IMR-90 (cell line): ENCODE results near the gene LRCH4. TPM values are rescaled to one million over a fixed set of nuclear protein-coding genes. Genes with fewer than 3 reads are reported as not detected.

Experiments
- ATAC-seq: fragments of 200-7000 bp; cut with Tn5 transposase; 2 replicates; pipeline ENCODE4 v1.9.1; 2020; ENCODE audit warnings: low read depth, mild to moderate bottlenecking, moderate library complexity
- BruUV-seq: library from RNA; stranded (reverse); fragments of 400-500 nt; replicated peaks from 2 replicates; lab custom pipeline; 2021; lab: Mats Ljungman, UMichigan
- CTCF ChIA-PET: fragments of 300-600 bp; formaldehyde crosslinking; extraction: SDS; loops from one replicate; lab custom pipeline; 2021; ENCODE audit warnings: antibody characterized with exemption; lab: Yijun Ruan, JAX
- POLR2A ChIA-PET: fragments of 300-600 bp; sonication (Branson Sonifier 250); formaldehyde crosslinking; loops from one replicate; lab custom pipeline; 2022; ENCODE audit warnings: antibody characterized with exemption; ENCODE audit not compliant: unreplicated experiment; lab: Charles Lee
- DNase-seq: peaks from one replicate; pipeline ENCODE4 v3.0.0; 2013
- H2AFZ ChIP-seq: replicated peaks from 2 replicates; pipeline ENCODE3; 2013; ENCODE audit warnings: low read length, mild to moderate bottlenecking; ENCODE audit not compliant: poor library complexity
- H2AK5ac ChIP-seq: 2 replicates; pipeline ENCODE4 v1.6.1; 2013; ENCODE audit warnings: low read depth, low read length, inconsistent platforms
- H2AK9ac ChIP-seq: replicated peaks from 2 replicates; pipeline ENCODE3; 2013; ENCODE audit warnings: mild to moderate bottlenecking, low read depth, low read length, moderate library complexity; ENCODE audit not compliant: poor library complexity
- H2BK120ac ChIP-seq: 2 replicates; pipeline ENCODE4 v1.6.1; 2013; ENCODE audit warnings: low read depth, low read length, inconsistent platforms
- H2BK15ac ChIP-seq: 3 replicates; pipeline ENCODE4 v1.6.1; 2013; ENCODE audit warnings: low read depth, low read length, inconsistent platforms
- H2BK20ac ChIP-seq: 2 replicates; pipeline ENCODE4 v1.6.1; 2013; ENCODE audit warnings: low read depth, mild to moderate bottlenecking, inconsistent platforms, low read length, moderate library complexity
- H2BK5ac ChIP-seq: 2 replicates; pipeline ENCODE4 v1.6.1; 2013; ENCODE audit warnings: mild to moderate bottlenecking, low read depth, low read length, inconsistent platforms; ENCODE audit not compliant: poor library complexity, severe bottlenecking
- H3K14ac ChIP-seq: replicated peaks from 2 replicates; pipeline ENCODE4 v1.6.1; 2013; ENCODE audit warnings: low read depth, low read length, inconsistent platforms
- H3K18ac ChIP-seq: 2 replicates; pipeline ENCODE4 v1.6.1; 2013; ENCODE audit warnings: low read depth, low read length, control low read depth
- H3K23ac ChIP-seq: 2 replicates; pipeline ENCODE4 v1.6.1; 2013; ENCODE audit warnings: low read depth, low read length, inconsistent platforms
- H3K27ac ChIP-seq: 2 replicates; pipeline ENCODE4 v1.5.1; 2013; ENCODE audit warnings: mild to moderate bottlenecking, control low read depth, low read length; ENCODE audit not compliant: insufficient read depth
- H3K27me3 ChIP-seq: 2 replicates; pipeline ENCODE4 v1.6.1; 2013; ENCODE audit warnings: low read length; ENCODE audit not compliant: control insufficient read depth, insufficient read depth
- H3K36me3 ChIP-seq: 2 replicates; pipeline ENCODE4 v1.6.1; 2013; ENCODE audit warnings: low read length, mixed read lengths; ENCODE audit not compliant: control insufficient read depth, insufficient read depth
- H3K4ac ChIP-seq: 2 replicates; pipeline ENCODE4 v1.6.1; 2013; ENCODE audit warnings: low read depth, low read length, inconsistent platforms
- H3K4me1 ChIP-seq: 2 replicates; pipeline ENCODE4 v1.6.1; 2013; ENCODE audit warnings: low read length, mixed read lengths; ENCODE audit not compliant: control insufficient read depth, insufficient read depth
- H3K4me2 ChIP-seq: 2 replicates; pipeline ENCODE4 v1.6.1; 2013; ENCODE audit warnings: low read depth, mild to moderate bottlenecking, control low read depth, low read length, moderate library complexity
- H3K4me3 ChIP-seq: 2 replicates; pipeline ENCODE4 v1.5.1; 2013; ENCODE audit warnings: low read depth, mild to moderate bottlenecking, control low read depth, low read length, moderate library complexity; ENCODE audit not compliant: insufficient read depth
- H3K56ac ChIP-seq: 2 replicates; pipeline ENCODE4 v1.6.1; 2013; ENCODE audit warnings: low read length, inconsistent platforms; ENCODE audit not compliant: insufficient read depth; ENCODE audit errors: extremely low read depth
- H3K79me1 ChIP-seq, 2 experiments: 2 replicates each; pipeline ENCODE4 v1.6.1; 2013; ENCODE audit warnings: low read length in 2 of 2, inconsistent platforms in 1 of 2, low read depth in 1 of 2
- H3K9ac ChIP-seq: 2 replicates; pipeline ENCODE4 v1.6.1; 2013; ENCODE audit warnings: low read depth, low read length, control low read depth
- H3K9me1 ChIP-seq: 2 replicates; pipeline ENCODE4 v1.6.1; 2013; ENCODE audit warnings: low read length, inconsistent platforms; ENCODE audit not compliant: insufficient read depth
- H3K9me3 ChIP-seq: 2 replicates; pipeline ENCODE4 v1.6.1; 2013; ENCODE audit warnings: low read length; ENCODE audit not compliant: control insufficient read depth, insufficient read depth
- H4K20me1 ChIP-seq: 2 replicates; pipeline ENCODE4 v1.6.1; 2013; ENCODE audit warnings: low read length, inconsistent platforms; ENCODE audit not compliant: insufficient read depth
- H4K5ac ChIP-seq: 2 replicates; pipeline ENCODE4 v1.6.1; 2013; ENCODE audit warnings: mild to moderate bottlenecking, low read depth, low read length, control low read depth
- H4K8ac ChIP-seq, 2 experiments: 2 replicates each; pipeline ENCODE4 v1.6.1; 2013; ENCODE audit warnings: low read depth in 2 of 2, low read length in 2 of 2, control low read depth in 1 of 2, inconsistent platforms in 1 of 2
- H4K91ac ChIP-seq: 2 replicates; pipeline ENCODE4 v1.6.1; 2013; ENCODE audit warnings: low read depth, low read length, inconsistent platforms; ENCODE audit not compliant: insufficient read depth
- BHLHE40 ChIP-seq: fragments of 150-350 bp; IDR thresholded peaks from 2 replicates; pipeline ENCODE4 v1.6.1; 2016; ENCODE audit warnings: mild to moderate bottlenecking, low read depth, low read length
- CHD1 ChIP-seq: IDR thresholded peaks from 2 replicates; pipeline ENCODE4 v1.6.1; 2012; ENCODE audit warnings: low read depth, low read length, improper control_type of control experiment
- CTCF ChIP-seq: conservative IDR thresholded peaks from 2 replicates; pipeline ENCODE4 v1.5.1; 2012; ENCODE audit warnings: mild to moderate bottlenecking, low read depth, low read length, improper control_type of control experiment
- ELK1 ChIP-seq: fragments of 150-350 bp; IDR thresholded peaks from 2 replicates; pipeline ENCODE4 v1.6.1; 2016; ENCODE audit warnings: low read depth, mild to moderate bottlenecking, low read length, moderate library complexity, borderline replicate concordance
- FOS ChIP-seq: fragments of 150-350 bp; IDR thresholded peaks from 2 replicates; pipeline ENCODE4 v1.6.1; 2016; ENCODE audit warnings: low read depth, low read length
- MAFK ChIP-seq: IDR thresholded peaks from 2 replicates; pipeline ENCODE4 v1.6.1; 2012; ENCODE audit warnings: low read depth, low read length, improper control_type of control experiment
- MAZ ChIP-seq: IDR thresholded peaks from 2 replicates; pipeline ENCODE4 v1.6.1; 2012; ENCODE audit warnings: low read depth, mild to moderate bottlenecking, low read length, improper control_type of control experiment, moderate library complexity, borderline replicate concordance
- MXI1 ChIP-seq: IDR thresholded peaks from 2 replicates; pipeline ENCODE4 v1.6.1; 2012; ENCODE audit warnings: low read depth, mild to moderate bottlenecking, low read length, moderate library complexity, borderline replicate concordance
- NFE2L2 ChIP-seq: fragments of 150-350 bp; IDR thresholded peaks from 2 replicates; pipeline ENCODE4 v1.6.1; 2016; ENCODE audit warnings: low read depth, mild to moderate bottlenecking, low read length
- POLR2A ChIP-seq: IDR thresholded peaks from 2 replicates; pipeline ENCODE4 v1.6.1; 2012; ENCODE audit warnings: mild to moderate bottlenecking, low read depth, low read length
- RAD21 ChIP-seq: IDR thresholded peaks from 2 replicates; pipeline ENCODE4 v1.6.1; 2012; ENCODE audit warnings: low read length, improper control_type of control experiment
- RCOR1 ChIP-seq: IDR thresholded peaks from 2 replicates; pipeline ENCODE4 v1.6.1; 2012; ENCODE audit warnings: mild to moderate bottlenecking, low read length, improper control_type of control experiment; ENCODE audit not compliant: insufficient replicate concordance
- RFX5 ChIP-seq: IDR thresholded peaks from 2 replicates; pipeline ENCODE4 v1.8.0; 2012; ENCODE audit warnings: low read depth, mild to moderate bottlenecking, low read length, moderate library complexity
- SMC3 ChIP-seq: fragments of 150-350 bp; IDR thresholded peaks from 2 replicates; pipeline ENCODE4 v1.6.1; 2016; ENCODE audit warnings: low read depth, mild to moderate bottlenecking, antibody characterized with exemption, low read length, moderate library complexity
- USF2 ChIP-seq: fragments of 150-350 bp; IDR thresholded peaks from 2 replicates; pipeline ENCODE4 v1.6.1; 2017; ENCODE audit warnings: mild to moderate bottlenecking, antibody characterized with exemption, low read length, low read depth
- WGBS, 2 experiments: methylation state at CpG; one replicate each; pipeline versions ENCODE4 v1.1.5 to v1.1.7; 2013; ENCODE audit warnings: missing lambda C conversion rate in 2 of 2; ENCODE audit not compliant: insufficient read length in 1 of 2; ENCODE audit errors: extremely low coverage in 2 of 2; 5-methylcytosine and 5-hydroxymethylcytosine counted together
- dilution Hi-C: fragments of 300-500 bp; cut with HindIII; formaldehyde crosslinking; loops from one replicate; pipeline ENCODE4 v1.14.3; 2018; ENCODE audit warnings: low sequenced_read_pairs; ENCODE audit not compliant: unreplicated experiment
- in situ Hi-C: fragments of 300-500 bp; cut with MboI; formaldehyde crosslinking; loops from 3 replicates; pipeline ENCODE4 v1.14.3; 2019; ENCODE audit warnings: low sequenced_read_pairs, inconsistent platforms, mixed read lengths
- intact Hi-C: fragments of 100-400 bp; cut with micrococcal nuclease; formaldehyde crosslinking; loops from 2 replicates; pipeline ENCODE4 v1.10.0; 2022
- polyA plus RNA-seq, 3 experiments: library from polyadenylated mRNA; depleted of rRNA; stranded (reverse); fragments of >200 nt; gene quantifications; 2 replicates each; pipeline ENCODE4 v1.2.3, GENCODE V29; 2012; ENCODE audit warnings: low replicate concordance in 1 of 3
- total RNA-seq: library from RNA; depleted of rRNA; stranded (reverse); fragments of >200 nt; gene quantifications from 2 replicates; pipeline ENCODE4 v1.2.3, GENCODE V29; 2012

Gene LRCH4
- total and polyA plus RNA-seq, 2 of the 4 experiments (the other 2 are of a cell fraction): 5.0 to 41.3 TPM

- Histone ChIP-seq H3K36me3 (peaks cover 35% of the 10 kb centered on the region), H3K14ac (no peak overlapping the region), H3K18ac (no peak overlapping the region), H3K23ac (no peak overlapping the region), H3K4me1 (peaks cover 2% of the 10 kb centered on the region; the same call in 1 of the 2 replicates), H4K5ac (no peak overlapping the region), H2BK20ac (no peak overlapping the region), H4K8ac (no peak overlapping the region), H3K9me3 (no peaks in the 10 kb centered on the region), H3K4me2 (no peak overlapping the region), H2AK5ac (no peak overlapping the region), H3K4ac (no peak overlapping the region), H3K4me3 (no peak overlapping the region), H4K91ac (no peak overlapping the region), H3K9me1 (peaks cover 4% of the 10 kb centered on the region; the same call in 1 of the 2 replicates), H3K27ac (no peak overlapping the region), H3K56ac (no peak overlapping the region), H2AFZ (no peak overlapping the region), H3K27me3 (peaks cover 3% of the 10 kb centered on the region; the same call in 1 of the 2 replicates), H3K79me1 (peaks cover 0 to 3% of the 10 kb centered on the region in 2 experiments; a peak in 1 of 4 replicates), H2BK5ac (no peak overlapping the region), H2AK9ac (no peak overlapping the region), H2BK120ac (no peak overlapping the region), H4K20me1 (no peaks in the 10 kb centered on the region), H3K9ac (no peak overlapping the region), H2BK15ac (no peak overlapping the region)
- DNase-seq: no peak
- no peak for ATAC-seq
- WGBS, 2 experiments: 86% methylated on average over 4 of the region's 30 CpGs; no CpG with 5 or more reads in 1 of the 2 experiments
- ChIA-PET CTCF (no interaction called here), POLR2A (no interaction called here)
- dilution Hi-C loops: no loop called here
- intact Hi-C loops: no loop called here
- in situ Hi-C loops: no loop called here
- BruUV-seq: no TSS peak
- no peak for TF ChIP-seq RCOR1
- TF ChIP-seq MAFK: no peak
- TF ChIP-seq NFE2L2: no peak
- no peak for TF ChIP-seq ELK1
- no peak for TF ChIP-seq USF2
- no peak for TF ChIP-seq CTCF
- TF ChIP-seq MXI1: no peak
- no peak for TF ChIP-seq SMC3
- TF ChIP-seq RFX5: no peak
- no peak for TF ChIP-seq MAZ
- no peak for TF ChIP-seq FOS
- no peak for TF ChIP-seq CHD1
- TF ChIP-seq RAD21: no peak
- TF ChIP-seq BHLHE40: no peak
- no peak for TF ChIP-seq POLR2A
Measured at GRCh38 chr7:100572949-100573675, 12.8 kb downstream of the LRCH4 start.
